HG03064 (cell line): ENCODE results near the gene STARD5.
"Not testable (repeated sequence)": the region's sequence is repeated elsewhere in the genome, so short reads cannot be mapped to it uniquely, and the experiment has no call there.

Experiments
- ATAC-seq: cut with Tn5 transposase; IDR thresholded peaks from one replicate; pipeline ENCODE4 v1.9.1; 2021; ENCODE audit warnings: low read depth; ENCODE audit not compliant: unreplicated experiment

STARD5 gene

DNA sequence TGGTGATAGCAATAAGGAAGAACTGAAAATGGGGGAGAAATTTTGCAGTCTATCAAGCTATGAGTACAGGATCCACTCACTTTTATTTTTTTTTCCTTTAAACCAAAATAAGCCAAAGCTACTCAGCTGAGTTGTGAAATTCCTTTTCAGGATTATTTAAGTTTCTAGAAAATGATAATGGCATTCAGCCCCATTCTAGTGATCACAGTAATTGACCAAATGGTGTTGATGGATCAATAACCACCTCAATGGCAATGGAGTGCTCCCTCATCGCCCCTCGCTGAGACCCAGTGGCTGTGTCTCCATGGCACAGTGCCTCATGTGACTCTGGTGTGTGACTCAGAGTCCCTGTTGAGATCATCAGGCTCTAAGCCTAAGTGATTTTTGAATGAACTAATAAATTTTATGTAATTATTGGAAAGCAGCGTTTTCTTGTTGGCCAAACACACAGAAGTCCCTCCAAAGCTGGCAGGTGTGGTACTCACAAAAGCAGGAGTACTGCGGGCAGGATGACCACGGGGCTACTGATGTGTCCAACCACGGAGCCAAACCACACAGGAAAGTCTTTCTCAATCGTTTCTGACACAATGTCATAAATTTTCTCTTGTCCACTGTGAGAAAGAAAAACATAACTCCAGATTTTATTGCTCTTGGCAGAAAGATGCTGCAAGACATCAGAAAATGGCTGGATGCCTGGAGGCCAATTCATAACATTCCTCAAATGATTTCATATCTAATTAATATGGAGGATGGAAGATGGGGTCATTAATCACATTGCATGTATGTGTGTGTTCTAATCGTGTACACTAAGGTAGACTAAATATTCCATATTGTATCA lies 14.4 kb upstream of the STARD5 start:
- no peak for ATAC-seq

DNA sequence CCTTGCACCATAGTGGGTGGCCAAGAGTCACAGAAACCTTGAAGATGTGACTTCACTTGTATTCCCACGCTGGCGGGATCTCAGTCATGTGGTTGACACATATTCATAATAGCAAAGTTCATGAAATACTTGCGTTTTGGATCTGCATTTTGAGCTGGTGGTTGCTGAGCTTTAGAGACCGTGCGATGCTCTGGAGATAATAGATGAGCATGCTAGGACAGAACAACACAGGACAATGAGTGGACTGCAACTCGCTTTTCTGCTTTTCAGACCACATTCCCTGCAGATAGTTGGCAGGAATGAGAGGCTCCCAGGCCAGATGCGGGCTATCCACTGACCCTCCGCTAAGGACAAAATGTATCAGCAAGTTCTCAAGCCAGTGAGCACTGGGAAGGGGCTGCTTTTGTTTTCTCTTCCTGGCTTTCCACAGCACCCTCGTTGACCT lies 13.8 kb upstream of the STARD5 start:
- ATAC-seq = no peak

DNA sequence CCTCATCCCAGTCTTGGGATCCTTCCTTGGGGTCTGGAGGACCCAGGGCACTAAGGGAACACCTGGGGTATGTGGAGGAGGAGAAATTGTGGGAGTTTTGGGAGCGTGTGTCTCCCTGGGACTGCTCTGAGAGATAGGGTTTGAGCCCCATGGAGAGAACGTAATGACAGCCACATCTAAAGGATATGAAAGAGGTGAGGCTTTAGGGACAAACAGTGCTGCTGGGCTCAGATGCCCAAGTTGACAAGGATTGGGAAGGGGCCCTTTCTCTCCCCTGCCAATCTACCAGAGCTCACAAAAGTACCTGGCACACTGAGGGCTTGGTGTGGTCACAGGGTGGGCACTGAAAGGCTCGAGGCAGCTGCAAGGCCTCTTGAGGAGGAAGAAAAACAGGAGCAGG lies 13.3 kb upstream of the STARD5 start:
- no peak for ATAC-seq

DNA sequence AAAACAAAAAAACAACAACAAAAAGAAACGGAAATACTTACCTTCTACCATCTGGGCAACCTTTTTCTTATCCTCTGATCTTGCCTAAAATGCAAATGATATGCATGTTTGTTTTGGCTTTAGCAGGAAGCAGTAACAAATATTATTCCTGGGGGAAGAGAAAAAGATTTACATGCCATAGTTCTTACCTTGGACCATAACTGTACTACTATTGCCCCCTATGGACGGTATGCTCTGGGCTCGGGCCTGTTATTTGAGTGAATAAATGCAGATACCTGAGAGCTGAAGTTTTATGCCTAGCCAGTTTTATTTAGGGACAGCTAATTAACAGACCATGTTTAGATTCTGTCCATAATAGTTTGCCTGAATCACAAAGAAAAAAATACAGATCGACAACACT lies 12.6 kb upstream of the STARD5 start:
- no peak for ATAC-seq

DNA sequence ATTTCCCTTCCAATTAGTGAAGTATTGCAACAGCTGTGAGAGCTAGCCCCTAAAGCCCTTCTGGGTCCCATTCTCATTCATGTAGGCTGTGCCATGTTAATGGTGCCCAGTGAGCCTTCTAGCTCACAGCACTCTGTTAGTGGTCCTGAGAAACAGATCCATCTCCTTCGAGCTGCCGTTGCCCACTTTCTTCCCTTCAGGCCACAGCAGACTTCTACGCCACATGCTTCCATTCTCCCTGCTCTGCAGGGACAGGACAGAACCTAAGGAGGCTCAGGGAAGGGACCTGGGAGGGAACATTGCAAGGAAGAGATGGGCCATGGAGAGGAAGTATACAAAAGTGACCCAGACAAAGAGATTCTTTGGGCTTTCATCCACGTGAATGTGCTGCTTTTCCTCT lies 11.7 kb upstream of the STARD5 start:
- ATAC-seq = no peak

DNA sequence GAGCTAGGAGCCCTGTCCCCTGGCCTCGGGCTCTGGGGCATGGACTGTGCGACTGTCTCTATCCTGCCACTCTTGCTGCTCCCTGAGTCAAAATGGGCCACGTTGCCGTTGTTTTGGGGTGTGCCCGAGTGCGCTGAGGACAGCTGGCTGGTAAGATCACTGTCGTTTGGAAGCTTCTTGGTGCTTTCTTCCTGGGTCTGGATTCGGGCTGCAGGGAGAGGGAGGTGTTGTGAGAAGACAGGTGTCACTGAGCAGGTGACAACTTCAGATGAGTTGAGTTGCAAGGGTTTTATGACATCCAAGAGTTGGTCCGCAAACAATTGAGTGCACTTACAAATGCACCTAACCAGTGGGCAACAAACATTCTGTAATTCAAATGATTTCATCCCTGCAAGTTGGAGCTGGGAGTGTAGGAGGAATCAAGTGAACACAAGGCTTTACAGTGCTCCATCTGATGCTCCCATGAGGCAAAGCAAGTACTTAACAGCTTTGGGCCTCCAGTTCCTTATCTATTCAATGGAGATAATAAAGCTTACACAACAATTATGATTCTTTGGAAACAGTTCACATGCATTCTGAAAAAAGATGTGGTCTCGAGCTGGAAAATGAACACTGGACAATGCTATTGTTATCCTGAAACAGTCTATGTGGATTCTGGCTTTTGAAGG lies 11.0 kb upstream of the STARD5 start:
- no peak for ATAC-seq

DNA sequence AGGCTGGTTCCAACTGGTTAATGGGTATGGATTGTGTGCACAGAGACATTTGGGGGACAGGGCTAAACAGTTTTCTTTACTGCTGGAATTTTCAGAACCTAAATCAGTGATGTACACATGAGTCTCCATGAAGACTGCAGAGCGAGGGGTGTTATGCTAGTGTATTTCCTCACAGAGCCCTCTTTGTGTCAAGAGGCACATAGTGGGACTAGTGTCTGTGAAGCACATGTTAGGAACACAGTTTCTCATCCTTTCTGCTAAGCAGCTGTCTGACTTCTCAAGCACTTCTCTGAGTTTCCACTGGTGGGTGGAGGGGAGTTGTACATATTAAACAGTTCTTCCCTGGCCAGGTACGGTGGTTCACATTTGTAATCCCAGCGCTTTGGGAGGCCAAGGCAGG lies 9.4 kb upstream of the STARD5 start:
- no peak for ATAC-seq

DNA sequence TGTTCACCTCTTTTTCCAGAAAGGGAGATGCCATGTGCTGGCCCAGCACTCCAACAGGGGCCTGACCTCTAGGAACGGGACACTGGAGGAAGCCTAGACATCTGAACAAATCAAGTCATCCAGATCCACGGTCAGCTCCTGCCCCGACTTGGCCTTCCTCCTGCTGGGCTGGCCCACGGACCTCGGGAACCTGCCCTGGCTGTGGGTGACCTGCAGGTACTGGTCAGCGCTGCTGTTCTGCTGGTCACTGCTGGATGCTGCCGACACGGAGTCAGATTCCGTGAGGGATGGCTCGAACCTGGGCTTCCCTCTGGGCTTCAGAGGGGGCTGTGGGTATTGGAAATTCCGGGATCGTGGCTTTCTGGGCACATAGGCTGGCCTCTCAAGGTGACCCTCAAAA lies 8.4 kb upstream of the STARD5 start:
- ATAC-seq = no peak

DNA sequence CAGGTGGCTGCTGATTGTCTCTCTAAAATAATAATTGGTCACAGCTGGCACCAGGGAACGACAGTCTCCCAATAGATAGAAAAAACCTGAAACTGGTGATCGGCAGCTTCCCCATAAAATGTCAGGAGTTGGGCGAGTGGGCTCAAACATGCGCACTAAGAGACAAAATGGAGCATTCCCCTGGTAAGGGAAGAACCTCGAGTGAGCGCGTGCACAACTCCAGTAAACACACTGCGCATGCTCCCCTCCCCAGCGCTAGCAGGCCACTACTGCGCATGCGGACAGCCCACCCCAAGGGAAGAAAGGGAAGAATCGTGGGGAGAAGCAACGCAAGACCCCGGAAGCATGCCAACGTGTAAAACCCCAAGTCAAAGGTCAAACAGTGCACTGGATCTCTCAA lies 7.7 kb upstream of the STARD5 start:
- ATAC-seq = no peak

DNA sequence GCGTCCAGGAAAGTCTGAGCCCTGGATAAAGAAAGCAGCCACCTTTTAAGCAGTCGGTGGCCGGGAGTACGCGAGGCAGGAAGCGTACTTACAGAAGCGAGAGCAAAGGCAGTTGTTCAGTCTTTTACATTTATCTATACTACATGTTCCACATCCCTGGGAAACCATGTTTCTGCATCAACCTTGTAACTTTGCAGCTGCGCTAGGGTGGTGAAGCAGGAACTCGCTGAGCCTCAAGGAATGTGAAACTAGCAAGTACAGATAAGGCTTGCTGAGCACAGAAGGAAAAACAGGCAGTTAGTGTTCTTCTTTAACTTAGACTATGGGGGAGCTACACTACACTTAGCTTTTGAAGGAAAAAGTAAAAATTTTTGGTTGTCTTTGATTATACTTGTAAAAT lies 7.2 kb upstream of the STARD5 start:
- not testable (repeated sequence) for ATAC-seq

DNA sequence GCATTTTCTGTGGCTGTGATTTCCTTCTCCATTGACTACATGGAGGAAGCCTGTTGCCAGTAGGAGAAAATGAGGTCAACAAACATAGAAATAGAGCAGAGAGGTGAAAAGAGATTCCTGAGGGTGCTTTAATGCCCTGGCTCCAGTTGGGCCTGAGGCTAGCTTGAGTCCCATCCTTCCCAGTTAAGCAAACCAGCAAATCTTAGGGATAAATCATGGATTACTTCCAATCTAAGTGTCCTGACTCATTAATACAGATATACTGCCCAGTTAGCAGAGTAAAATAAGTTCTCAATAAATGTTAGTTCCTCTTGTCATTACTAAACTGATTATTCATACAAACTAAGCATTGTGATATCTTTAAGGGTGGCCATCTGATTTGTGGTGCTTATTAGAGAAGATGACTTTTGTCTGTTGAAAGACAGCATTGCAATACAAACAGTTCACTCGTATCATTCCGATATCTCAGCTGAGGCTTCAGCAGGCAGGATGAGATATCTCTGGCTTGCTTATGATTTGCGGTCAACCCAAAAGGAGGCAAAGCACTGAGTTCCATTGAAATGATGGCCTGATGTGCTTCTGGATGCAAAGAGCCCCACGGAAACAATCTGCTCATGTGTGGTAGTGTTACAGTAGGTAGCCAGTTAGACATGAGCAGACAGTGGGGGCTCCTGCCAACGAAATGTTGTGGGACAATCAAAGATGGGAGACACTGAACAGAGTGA lies 6.6 kb upstream of the STARD5 start:
- ATAC-seq = no peak

DNA sequence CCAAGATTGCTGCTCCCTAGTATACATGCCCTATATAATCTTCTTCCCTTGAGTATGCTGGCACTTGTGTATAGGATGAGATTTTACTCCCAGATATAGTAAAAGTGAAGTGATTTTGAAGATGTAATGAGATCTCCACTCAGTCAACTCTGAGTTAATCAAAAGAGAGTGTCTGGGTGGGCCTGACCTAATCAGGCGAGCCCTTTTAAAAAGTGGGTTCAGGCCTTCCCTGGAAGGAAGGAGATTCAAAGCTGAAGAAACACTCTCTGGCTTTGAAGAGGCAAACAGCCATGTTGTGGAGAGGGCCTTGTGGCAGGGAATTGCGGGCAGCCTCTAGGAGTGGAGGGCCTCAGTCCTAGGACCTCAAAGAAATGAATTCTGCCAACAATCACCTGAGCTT lies 5.5 kb upstream of the STARD5 start:
- ATAC-seq = no peak

DNA sequence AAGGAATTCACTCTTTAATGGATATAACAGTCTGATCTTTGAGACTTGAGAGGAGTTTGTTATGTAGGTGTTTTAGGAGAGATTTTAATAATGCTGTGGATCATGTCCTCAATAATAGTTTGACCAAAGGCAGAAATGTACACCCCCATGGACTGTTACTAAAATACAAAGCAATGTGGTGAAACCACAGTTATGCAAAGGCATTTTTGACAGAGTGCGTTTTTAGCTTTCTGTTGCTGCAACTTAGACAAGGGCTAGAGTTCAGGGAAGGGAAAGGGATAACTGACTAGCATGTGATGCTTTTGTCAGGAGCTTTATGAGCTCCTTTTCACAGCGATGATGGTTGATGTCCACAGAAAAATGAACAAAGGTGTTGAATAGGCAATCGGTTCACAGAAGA lies 3.6 kb upstream of the STARD5 start:
- ATAC-seq = no peak

DNA sequence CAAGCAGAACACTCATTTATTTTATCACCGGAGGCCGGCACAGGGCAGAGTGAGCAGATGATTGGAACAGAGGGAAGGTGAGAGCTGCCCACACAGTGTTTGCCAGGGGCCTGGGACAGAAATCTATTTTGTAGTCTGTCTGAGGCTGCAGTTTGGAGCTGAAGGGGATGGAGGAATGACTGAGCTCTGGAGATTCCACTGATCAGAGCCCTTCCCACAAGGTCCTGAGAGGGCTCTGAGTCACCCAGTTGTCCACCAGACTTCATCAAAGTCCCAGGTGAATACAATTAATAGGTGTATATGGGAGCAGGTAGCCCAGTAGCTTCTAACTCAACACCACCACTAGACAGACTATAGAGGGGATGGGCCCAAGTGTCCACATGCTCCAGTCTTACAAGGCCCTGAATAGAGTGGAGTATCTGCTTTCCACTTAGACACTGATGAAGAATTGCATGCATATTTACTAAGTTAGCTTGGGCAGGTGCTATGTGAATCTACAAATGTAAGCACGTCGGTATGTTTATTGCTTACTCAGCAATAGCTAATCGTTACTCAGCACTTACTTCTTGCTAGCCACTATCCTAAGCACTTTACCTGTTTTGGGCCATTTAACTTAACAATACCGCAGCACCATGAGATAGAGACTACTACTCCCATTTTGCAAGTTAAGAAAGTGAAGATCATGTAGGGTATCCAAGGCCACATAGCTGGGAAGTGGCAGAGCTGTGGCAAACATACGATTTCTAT lies 2.7 kb upstream of the STARD5 start:
- ATAC-seq = no peak

DNA sequence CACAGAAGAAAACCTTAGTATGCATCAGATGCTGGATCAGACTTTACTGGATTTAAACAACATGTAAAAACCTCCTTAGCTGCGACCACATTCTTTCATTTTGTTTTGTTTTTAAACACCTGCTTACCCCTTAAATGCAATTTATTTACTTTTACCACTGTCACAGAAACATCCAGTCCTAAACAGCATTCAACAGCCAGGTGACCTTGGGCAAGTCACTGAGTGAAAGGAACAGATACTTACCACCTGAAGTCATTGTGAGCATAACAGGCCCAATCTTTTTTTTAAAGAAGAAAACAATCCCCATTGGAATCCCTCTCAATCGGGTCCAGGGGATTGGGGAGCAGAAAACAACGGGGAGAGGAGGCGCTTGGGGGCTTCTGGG lies 390 bp downstream of the STARD5 start:
- ATAC-seq = peak; percentile 19

DNA sequence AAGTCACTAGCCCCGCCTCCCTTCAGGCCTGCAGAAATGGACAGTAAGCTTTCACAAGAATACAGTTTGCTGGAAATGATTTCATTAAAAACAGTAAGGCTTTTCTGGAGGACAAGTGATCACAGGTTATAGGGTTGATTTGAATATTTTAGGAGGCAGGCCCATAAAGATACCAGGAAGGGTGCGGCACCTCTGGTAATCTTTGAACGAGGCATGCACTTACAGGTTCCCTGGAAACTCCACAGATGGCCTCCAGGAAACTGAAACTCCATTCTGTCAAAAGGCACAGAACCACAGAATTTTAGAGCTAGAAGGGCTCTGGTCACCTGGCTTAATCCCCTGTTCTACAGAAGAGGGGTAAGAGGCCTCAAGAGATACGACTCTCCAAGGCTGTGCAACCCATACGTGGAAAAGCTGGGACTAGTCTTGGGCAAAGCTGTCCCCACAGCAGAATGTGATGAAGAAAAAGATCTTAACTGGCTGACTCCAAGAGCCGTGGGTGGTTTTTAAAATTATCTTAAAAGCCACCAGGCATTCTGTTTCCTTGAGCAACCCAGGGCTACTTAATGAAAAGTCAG lies 1.2 kb downstream of the STARD5 start:
- ATAC-seq = no peak

DNA sequence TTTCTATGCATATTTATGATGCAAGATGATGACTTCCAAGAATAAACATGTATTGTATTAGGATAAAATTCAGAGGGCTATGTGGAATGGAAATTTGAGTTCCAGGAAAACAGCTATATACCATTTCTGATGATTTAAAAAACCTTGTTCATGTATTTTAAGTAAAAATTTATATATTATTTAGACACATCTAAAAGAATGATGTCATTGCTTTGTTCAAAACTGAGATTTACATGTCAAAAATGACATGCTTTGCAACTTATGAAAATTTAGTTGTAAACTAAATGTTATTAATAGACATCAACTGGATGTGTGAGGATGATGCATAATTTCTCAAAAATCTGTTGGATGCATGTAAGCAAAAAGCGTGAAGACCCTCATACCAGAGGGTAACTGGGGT lies 2.3 kb downstream of the STARD5 start:
- no peak for ATAC-seq

DNA sequence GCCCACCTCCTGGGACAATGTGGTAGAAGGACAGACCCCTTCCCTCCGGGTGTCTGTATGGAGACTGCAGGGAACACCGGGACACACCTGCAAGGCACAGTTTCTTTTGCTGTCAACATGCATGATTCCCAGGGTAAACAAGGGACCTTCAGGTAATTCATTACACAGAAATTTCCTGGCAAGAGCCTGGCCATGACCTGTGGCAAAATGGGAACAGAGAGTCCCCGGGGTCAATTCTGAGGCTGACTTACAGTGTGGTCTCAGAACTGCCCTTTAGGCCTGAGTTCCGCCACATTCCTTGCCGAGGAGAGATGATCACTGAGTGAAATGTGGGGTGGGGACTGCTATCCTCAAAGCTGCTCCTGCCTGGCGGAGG lies 6.3 kb downstream of the STARD5 start:
- no peak for ATAC-seq

DNA sequence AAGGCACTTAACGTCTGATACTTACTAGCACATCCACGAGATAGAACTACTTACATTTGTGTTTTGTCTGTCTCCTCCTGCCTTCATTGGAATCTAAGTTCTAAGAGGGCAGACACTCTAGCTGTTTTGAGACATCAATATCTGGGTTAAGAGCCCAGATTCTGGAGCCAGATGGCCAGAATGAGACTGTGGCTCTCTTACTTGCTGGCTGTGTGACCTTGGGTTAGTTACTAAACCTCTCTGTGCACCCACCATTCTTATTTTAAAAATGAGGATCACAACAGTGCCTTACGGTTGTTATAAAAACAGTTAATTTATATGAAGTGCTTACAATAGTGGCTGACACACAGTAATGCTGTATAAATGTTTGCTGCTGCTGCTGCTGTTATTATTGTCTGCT lies 7.7 kb downstream of the STARD5 start:
- ATAC-seq = no peak

DNA sequence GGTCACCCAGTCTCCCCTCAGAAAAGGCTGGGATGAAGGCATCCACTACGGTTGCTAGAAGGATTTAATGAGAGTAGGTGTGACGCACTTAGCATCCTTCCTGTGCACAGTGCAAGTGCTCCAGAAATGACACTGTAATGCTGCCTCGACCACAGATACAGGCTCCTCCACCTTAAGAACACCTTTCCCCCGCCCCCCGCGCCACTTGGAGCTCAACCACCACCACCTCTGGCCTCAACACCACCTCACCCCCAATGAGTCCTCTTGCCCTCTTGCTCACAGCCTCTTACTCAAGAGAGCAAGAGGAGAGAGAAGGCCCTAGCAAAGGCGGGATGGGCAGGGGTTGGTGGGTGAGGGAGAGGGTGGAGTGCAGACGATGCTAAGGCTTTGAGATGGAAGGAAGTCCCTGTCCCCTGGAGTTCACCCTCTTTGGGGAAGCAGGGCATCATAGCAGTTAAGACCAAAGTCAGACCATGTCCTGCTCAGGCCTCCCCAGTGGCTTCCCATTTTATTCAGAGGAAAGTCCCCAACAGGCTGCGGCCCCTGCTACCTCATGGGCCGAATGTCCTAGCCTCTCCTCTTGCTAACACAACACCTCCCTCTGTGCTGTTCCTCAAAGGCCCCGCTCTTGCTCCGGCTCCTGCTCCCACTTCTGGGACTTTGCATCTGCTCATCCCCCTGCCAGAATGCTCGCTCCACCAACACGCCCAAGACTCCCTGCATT lies 8.3 kb downstream of the STARD5 start:
- ATAC-seq = no peak
